GM13977 (cell line): ENCODE data around the gene GALNT11.

ENCODE experiments used
- DNase-seq: peaks from one replicate; pipeline ENCODE4 v3.0.0; 2012; ENCODE audit warnings: low spot score
- CTCF ChIP-seq: IDR thresholded peaks from 2 replicates; pipeline ENCODE4 v1.5.1; 2012; ENCODE audit warnings: mild to moderate bottlenecking, control low read depth; ENCODE audit not compliant: insufficient read depth; ENCODE audit errors: extremely low read depth, missing control alignments
- in situ Hi-C: fragments of 300-500 bp; cut with MboI; formaldehyde crosslinking; loops from one replicate; pipeline ENCODE4 v1.12.0; 2022; ENCODE audit warnings: low sequenced_read_pairs, low pct_unique_long_range_greater_than_20kb, mixed read lengths, inconsistent platforms; ENCODE audit not compliant: unreplicated experiment

The GALNT11 gene

GRCh38 chr7:152152267-152152666 lies 126.8 kb downstream of the GALNT11 start:
- in situ Hi-C loops: no loop called here
- no peak for TF ChIP-seq CTCF
- DNase-seq: no peak

GRCh38 chr7:152158801-152159587 lies 133.5 kb downstream of the GALNT11 start:
- in situ Hi-C loops: no loop called here
- no peak for TF ChIP-seq CTCF
- peak; percentile 61 for DNase-seq

- in situ Hi-C loops: no loop called here
- no peak for DNase-seq
- TF ChIP-seq CTCF: no peak
Observed at GRCh38 chr7:152161171-152161570, 135.7 kb downstream of the GALNT11 start.

- TF ChIP-seq CTCF: no peak
- in situ Hi-C loops: no loop called here
- DNase-seq: no peak
Observed at GRCh38 chr7:152162287-152162686, 136.8 kb downstream of the GALNT11 start.
